Medulla oblongata (tissue), 1 donor: ENCODE results near the gene GSX1.
"Not testable (repeated sequence)": the region's sequence is repeated elsewhere in the genome, so short reads cannot be mapped to it uniquely, and the experiment has no call there.

Experiments
- DNase-seq: peaks from one replicate; pipeline ENCODE4 v3.0.0-alpha.2; 2015; ENCODE audit errors: extremely low spot score

Gene GSX1

DNA sequence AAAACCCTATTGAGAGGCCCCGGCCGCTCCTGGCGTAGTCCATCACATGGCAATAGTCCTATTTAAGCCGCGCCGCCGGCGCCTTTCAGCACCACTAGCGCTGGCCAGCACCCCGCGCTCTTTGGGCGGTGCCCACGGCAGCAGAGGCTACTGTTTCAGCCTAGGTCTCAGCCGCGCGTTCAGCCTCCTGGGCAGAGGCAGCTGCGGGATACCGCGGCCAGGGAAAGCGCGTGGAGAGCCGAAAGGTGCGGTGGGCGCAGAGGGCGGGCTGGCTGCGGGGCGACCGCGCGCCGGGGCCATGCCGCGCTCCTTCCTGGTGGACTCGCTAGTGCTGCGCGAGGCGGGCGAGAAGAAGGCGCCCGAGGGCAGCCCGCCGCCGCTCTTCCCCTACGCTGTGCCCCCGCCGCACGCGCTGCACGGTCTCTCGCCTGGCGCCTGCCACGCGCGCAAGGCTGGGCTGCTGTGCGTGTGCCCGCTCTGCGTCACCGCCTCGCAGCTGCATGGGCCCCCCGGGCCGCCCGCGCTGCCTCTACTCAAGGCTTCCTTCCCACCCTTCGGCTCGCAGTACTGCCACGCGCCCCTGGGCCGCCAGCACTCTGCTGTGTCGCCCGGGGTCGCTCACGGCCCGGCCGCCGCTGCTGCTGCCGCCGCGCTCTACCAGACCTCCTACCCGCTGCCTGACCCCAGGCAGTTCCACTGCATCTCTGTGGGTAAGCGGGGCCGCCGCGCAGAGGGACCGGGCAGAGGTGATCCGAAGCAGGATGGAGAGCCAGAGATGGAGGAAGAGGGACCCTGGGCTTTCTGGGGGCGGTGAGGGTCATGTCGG lies at the start of gene GSX1:
TSS of gene GSX1 (plus strand) at position 91 of the 826 bp plus-strand sequence. CDS start at position 299, 208 bp downstream.
- DNase-seq: peak; percentile 43

DNA sequence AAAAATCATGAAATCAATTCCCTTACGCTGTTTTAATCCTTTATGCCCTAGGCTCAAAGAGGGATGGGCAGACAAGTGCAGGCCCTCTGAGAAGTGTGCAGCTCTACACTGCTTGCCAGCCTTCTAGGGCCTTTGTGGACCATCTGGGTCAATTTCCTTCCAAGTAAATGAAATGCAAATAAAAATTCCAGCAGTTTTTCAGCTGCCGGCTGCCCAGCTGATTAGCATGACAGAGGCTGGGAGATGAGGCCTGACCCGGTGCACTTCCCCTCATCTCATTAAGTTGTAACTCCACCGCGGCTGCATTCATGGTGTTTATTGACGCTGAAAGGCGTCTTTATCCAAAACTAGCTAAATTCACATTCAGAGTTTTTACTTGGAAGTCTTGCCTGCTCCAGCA lies 47.5 kb upstream of the GSX1 start:
- peak; percentile 4 for DNase-seq

DNA sequence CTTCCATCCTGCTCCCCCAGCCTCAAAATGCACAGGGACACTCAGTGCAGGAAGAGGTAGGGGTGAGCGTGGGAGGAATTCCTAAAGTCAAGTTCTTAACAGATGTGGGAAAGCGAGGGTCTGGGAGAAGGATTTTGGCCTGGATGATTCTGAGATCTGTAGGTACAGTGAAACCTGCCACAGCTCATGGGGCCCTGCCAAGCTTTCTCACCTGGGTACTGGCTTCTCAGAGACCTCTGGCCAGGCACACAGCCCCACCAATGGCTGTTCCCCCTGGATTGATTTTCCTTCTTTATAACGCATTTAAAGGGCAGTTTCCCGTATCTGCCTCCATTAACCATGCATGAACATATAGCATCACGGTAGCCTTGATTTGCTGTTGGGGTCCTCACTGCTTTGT lies 47.0 kb upstream of the GSX1 start:
- DNase-seq: no peak

DNA sequence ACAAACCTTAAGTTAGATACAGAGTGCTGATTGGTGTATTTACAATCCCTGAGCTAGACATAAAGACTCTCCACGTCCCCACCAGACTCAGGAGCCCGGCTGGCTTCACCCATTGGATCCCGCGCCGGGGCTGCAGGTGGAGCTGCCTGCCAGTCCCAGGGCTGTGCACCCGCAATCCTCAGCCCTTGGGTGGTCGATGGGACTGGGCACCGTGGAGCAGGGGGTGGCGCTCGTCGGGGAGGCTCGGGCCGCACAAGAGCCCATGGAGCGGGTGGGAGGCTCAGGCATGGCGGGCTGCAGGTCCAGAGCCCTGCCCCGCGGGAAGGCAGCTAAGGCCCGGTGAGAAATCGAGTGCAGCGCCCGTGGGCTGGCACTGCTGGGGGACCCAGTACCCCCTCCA lies 44.1 kb upstream of the GSX1 start:
- DNase-seq: not testable (repeated sequence)

DNA sequence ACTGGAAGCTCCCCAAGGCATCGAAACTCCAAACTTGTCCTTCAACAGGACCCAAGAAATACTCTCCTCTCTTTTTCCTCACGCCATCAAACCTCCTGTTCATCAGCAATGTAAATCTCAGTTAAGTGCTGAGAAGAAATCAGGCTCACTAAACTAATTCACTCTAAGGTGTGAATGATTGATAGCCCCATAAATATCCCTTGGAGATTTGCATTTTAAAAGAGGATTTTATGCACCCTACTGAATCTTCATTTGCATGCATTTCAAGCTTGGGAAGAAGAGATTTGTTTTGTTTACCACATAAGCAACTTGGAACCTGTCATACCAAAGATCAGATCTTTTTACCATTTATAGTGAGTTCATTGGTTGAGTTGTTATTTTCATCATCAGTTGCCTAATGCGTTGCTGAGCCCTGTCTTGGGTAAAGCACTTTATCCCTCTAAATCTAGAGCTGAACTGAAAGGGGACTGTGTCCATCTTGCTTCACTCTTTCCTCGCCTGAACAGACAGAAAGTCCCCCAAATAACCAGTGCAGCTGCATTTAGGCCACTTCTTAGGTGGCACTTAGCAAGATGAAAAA lies 40.2 kb upstream of the GSX1 start:
- DNase-seq: no peak

DNA sequence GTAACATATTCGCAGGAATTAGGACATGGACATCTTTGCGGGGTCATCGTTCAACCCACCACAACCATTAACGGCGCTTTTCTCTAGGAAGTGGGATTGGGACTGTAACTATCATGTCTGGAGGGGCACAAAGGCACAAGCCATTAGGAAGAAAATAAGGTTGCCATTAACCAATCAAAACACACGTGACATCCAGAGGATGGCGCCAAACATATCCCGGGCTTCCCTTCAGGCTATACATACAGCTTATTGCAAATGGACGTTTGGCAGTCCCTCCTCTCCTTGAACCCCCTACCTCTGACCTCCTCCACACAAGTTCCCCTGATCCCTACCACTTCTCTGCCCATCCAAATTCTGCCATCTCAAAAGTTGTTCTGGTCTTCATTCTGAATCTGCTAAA lies 26.6 kb upstream of the GSX1 start:
- no peak for DNase-seq

DNA sequence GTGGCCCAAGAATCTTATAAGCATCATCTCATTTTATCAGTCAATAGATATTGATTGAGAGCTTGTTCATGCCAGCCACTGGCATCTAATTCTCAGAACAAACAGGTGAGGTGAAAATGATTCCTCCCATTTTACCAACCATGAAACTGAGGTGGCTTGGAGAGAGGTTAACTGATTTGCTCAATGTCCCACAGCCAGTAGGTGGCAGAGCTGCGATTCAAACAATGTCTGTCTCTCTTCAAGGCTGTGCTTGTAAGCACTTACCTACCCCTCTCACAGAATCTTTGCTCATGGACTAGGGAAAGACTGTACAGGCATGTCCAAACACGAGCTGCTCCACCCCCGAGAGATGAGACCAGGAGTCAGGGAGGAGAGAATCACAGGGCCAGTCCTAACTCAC lies 21.5 kb upstream of the GSX1 start:
- DNase-seq: peak; percentile 19

DNA sequence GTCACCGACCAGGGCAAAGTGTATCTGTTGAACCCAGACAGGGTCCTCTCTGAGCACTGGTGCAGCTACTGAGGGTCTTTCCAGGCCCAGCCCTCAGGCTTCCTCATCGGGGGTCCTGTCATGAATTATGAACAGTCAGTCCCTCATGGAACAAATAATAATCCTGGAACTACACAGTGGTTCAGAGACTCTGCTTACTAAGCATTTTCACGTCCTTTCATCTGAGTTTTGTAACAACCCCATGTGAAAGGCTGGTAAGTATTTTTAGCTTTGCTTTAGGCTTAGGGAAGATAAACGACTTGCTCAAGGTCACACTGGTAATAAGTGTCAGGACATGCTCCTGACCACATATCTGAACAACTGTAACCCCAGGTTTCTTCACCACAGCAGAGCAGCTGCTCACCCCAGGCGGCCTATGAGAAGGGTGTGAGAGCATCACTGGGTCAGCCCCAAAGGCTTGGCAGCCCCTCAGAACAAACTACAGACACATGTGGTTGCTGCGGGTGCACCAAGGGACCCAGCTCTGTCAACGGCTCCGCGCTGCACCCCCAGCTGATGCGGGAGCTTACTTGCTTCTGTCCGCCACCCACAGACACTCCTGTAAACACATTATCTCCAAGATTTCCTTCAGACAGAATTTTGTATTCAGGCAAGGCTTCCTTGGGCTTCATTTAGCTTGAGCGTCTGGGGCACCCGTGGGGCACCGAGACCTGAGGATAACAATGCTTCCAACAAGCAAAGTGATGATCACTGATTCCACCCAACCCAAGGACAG lies 19.4 kb upstream of the GSX1 start:
- no peak for DNase-seq

DNA sequence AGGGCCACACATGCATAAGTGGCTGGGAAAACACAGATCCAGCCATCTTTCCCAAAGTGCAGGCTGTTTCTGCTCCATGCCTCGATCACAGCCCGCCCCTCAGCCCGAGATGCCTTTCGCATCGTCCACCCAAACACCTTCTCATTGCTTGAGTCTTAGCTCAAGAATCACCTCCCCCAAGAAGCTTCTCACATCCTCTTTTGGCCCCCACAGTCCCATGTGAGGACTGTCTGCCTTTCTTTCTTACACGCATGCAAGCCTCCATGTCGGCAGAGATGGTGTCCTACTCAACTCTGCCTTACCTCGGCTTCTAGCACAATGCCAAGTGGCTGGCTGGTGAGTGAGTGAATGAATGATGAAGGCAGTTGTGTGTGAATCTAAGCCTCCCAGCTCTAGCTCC lies 18.1 kb upstream of the GSX1 start:
- DNase-seq: no peak

DNA sequence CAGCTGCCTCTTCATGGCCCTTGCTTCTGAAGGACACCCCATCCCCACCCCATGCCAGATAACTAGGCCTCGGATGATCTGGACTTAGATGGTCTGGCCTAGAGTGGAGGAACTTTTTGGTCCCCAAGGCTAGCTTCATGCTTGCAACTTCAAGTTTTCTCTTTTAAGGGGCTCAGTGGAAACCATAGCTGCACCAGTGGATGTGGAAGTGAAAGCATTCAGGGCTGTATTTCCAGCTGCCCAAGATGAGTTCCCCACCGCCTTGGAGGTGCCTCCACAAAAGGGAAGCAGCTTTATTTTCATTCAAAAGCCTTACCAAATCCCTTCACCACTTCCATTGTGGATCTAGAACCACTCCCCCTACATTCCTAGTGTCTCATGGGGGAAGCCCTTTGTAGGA lies 17.6 kb upstream of the GSX1 start:
- DNase-seq: peak; percentile 23

DNA sequence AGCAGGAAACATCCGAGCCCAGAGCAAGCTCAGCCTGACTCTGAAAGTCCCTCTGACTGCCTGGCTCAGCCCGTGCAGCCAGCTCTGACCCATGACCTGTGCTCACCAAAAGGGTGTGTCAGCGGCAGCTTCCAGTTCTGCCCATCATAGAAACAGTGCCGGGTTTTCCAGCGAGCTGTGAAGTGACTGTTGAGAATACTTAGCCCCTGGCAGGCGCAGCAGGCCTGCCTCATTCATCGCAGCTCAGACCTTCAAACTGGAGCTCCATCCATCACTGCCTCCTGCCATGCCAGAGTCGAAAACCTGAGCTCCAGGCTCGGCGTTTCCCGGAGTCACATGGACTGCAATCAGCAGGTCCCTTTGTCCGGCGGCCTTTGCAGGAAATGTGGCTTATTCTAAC lies 16.3 kb upstream of the GSX1 start:
- no peak for DNase-seq

DNA sequence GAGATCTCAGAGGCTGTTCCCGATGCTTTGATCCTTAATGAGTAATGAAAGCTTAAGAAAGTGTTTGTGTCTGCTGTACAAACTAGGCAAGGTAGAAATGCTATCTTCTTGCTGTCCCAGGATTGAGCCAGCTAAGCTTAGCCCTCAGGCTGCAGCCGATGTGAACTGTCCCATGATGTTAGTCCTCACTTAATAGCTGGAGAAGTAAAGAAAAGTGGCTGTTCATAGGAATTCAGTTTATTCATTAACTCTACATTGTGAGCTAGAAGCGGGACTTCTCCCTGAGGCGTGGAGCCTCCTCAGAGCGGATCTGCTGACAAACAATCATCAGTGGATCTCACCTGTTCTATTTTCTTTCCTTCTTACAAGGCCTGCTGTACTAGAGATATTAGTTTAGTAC lies 10.1 kb upstream of the GSX1 start:
- no peak for DNase-seq

DNA sequence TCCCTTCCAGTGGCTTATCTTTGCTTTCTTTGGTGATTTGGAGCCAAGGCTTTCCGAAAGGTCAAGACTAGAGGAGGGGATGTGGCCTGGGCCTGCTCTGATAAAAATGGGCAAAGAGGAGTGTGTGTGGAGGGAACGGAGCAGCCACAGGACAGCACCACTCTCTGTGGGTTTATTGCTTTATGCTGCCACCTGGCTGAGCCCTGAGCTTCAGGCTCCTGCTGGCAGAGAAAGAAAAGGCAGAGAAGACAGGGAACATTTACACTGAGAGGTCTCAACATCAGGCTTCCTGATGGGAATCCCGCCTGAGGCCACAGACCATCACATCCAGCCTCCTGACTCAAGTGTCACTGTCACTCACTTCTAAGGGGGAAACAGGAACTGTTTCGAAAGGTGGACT lies 9.2 kb upstream of the GSX1 start:
- no peak for DNase-seq

DNA sequence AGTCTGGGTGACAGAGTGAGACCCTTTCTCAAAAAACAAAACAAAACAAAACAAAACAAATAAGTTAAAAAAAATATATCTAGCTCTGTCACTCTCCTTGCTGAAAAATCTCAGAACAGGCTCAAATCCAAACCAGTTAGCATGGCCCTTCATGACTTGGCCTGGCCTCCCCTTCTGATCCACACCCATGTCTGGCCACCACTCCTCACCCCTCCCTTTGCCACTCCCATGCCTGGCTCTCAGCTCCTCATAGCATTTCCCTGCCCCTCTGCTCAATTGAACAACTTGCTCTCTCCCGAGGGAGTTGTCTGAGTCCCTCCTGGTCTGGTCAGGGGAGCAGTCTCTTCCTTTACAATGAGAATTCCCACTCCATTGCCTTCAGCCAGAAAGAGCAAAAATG lies 4.0 kb upstream of the GSX1 start:
- no peak for DNase-seq

DNA sequence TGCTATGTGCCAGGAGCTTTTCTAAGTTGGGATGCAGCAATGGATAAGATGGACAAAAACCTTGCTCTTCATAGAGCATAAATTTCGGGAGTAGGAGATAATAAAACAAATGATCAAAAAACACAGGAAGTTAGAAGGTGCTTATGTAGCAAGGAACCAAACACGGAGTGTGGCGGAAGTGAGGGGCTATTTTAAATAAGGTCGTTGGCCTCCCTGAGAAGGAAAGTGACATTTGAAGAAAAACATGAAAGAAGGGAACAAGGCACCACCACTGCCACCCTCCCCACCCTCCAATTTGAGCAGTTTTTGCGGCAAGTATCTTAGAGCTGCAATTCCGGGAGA lies 3.2 kb upstream of the GSX1 start:
- no peak for DNase-seq

DNA sequence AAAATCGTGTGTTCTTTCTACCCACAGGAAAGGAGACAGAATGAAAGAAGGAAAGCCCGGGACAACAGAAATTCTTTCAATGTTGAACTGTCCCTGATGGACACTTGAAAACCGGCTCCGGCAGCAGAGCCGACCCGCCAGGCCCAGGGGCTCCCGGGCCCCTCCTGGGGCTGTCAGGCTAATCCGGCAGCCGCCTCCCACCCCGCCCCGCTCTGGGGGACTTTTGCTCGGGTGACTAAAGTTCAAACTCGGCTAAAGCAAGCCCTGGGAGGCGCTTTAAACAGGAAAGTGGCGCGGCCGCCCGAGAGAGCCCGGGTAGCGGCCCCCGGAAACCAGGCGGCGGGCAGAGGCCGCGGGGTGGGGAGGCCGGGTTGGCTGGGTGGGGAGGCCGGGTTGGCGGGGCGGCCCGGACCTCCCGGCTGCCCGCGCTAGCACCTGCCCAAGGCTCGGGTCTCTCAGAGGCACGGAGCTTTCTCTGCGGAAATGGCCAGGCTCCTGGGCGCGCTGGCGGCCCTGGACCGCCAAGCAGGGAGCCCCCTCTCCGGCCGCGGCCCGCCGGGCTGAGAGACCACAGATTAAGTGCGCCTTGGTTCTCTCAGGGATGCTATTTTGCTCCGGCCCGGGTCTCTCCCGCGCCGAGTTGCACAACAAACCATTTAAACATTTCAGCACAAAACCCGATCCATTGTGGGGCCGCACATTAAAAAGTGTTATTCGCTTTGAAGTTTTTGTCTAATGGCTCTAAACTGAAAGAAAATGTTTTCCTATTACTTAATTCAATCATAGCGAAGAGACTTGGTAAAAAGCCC lies 2.6 kb upstream of the GSX1 start:
- no peak for DNase-seq

DNA sequence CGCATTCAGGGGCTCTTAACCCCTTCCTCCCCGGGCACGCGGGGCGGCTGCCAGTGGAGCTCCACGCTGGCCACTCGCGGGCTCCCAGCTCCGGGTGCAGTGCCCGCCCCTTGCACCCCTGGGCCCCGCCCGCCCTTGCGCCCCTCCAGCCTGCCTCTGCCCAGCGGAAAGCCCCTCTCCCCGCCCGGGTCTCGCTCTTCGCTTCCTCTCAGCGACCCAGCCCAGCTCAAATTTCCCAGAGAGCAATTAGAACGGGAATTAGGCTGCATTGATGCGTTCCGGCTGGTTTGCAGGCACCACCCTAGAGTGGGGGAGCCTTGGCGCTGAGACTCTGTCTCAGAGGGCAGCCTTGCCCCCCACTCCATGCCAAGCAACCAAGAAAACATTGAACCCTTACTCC lies 1.8 kb upstream of the GSX1 start:
- no peak for DNase-seq

DNA sequence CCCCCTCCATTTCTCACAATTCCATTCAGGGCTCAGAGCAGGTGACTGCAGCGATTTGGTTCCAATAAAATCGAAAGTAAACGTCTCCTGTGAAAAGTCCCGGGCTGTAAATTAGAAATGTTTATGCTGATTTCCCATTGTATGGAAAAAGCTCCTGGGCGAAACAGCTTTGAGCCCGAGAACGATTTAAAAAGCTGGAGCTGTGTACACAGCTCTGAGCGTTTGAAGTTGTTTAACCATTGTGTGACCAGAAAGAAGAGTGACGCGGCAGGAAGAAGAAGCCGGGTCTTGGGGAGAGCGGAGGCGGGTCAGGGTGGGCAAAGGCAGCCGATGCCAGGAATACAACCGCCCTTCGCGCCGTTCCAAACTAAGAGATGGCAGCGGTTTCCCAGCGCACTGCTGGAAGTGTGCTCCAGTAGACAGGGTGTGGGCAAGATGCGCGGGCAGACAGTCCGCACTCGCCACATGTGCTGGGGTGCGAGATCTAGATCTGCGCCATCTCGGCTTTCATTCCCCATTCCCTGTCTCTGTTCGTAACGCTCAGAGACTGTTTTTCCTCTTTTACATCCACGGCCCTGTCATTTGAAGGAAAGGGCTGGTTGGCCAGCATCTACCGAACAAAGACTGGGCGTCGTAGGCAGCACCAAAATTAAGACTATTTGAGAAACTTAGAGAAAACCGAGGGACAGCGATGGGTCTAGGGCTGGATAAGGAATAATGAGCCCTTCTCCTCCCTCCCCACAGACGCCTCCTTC lies 960 bp upstream of the GSX1 start:
- DNase-seq: no peak

DNA sequence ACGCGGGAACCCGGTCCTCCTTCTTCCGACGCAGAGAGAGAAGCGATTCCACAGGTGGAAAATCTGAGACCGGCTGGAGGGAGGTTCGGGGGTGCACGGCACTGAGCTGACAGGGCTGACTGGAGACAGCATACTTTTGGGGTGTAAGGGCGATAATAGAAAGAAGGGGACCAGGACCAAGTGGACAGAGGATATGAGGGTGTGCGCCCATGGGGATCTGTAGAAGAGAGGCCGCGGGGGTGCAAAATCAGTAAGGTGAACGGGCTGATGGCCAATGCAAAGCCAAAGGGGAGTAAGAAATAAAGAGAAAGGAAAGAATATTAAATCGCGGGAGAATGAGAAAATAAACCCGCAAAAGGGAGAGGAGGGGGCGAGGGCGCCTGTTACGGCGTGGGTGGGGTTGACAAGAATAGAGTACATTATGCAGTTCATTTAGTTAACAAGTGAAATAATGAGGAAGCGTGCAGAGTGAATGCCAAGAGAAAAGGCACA lies 336 bp upstream of the GSX1 start:
- no peak for DNase-seq

DNA sequence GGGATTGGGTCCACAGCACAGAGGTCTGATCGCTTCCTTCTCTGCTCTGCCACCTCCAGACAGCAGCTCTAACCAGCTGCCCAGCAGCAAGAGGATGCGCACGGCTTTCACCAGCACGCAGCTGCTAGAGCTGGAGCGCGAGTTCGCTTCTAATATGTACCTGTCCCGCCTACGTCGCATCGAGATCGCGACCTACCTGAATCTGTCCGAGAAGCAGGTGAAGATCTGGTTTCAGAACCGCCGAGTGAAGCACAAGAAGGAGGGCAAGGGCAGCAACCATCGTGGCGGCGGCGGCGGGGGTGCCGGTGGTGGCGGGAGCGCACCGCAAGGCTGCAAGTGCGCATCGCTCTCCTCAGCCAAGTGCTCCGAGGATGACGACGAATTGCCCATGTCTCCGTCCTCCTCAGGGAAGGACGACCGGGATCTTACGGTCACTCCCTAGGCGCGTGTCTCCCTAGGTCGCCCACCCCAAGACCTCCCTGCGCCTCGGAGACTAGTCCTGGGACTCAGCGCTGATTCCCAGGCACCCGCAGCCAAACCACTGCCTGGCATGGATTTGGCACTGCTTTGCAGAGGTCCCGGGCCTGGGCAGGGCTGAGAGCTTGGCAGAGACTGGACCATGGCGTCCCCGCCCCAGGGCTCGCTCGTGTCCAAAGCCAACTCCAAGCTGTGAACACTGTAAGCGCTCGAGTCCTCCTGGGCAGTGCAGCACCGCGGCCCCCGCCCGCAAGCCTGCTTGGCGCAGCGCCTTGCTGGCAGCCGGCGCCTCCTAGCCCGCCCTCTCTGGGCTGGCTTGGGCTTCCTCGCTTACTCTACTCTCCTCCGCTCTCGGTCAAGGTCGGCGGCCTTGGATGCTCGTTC lies 1.5 kb downstream of the GSX1 start:
- DNase-seq: no peak
